IPS-20b (cell line): Measurements from ENCODE around the gene ENGASE.

Source experiments
- H3K27ac ChIP-seq: one replicate; pipeline ENCODE4 v1.5.1; 2013; ENCODE audit warnings: low read length
- H3K27me3 ChIP-seq: 2 replicates; pipeline ENCODE4 v1.6.1; 2013; ENCODE audit warnings: mild to moderate bottlenecking, low read length, inconsistent platforms; ENCODE audit not compliant: insufficient read depth
- H3K36me3 ChIP-seq: 2 replicates; pipeline ENCODE4 v1.6.1; 2013; ENCODE audit warnings: low read depth, mild to moderate bottlenecking, inconsistent platforms, low read length, moderate library complexity; ENCODE audit not compliant: insufficient read depth
- H3K4me1 ChIP-seq: 2 replicates; pipeline ENCODE4 v1.6.1; 2013; ENCODE audit warnings: mild to moderate bottlenecking, control low read depth, inconsistent platforms, low read length, moderate library complexity; ENCODE audit not compliant: insufficient read depth
- H3K4me3 ChIP-seq: 2 replicates; pipeline ENCODE4 v1.5.1; 2013; ENCODE audit warnings: mild to moderate bottlenecking, low read length, inconsistent platforms
- H3K9ac ChIP-seq: 2 replicates; pipeline ENCODE4 v1.6.1; 2013; ENCODE audit warnings: low read depth, mild to moderate bottlenecking, inconsistent platforms, low read length, moderate library complexity
- H3K9me3 ChIP-seq: 2 replicates; pipeline ENCODE4 v1.6.1; 2013; ENCODE audit warnings: mild to moderate bottlenecking, low read depth, low read length, inconsistent platforms; ENCODE audit not compliant: insufficient read depth

Gene ENGASE

GRCh38 chr17:79132271-79133064 is 57.8 kb downstream of the ENGASE start:
- Histone ChIP-seq H3K27me3 (no peaks in the 10 kb centered on the region), H3K9me3 (no peaks in the 10 kb centered on the region), H3K36me3 (no peaks in the 10 kb centered on the region), H3K9ac (no peak overlapping the region), H3K4me3 (no peak overlapping the region), H3K4me1 (no peaks in the 10 kb centered on the region), H3K27ac (no peak overlapping the region)

GRCh38 chr17:79133214-79133613 is 58.6 kb downstream of the ENGASE start:
- H3K9me3 ChIP-seq = no peaks in the 10 kb centered on the region
- H3K9ac ChIP-seq = no peak overlapping the region
- no peaks in the 10 kb centered on the region for H3K4me1 ChIP-seq
- H3K27ac ChIP-seq = no peak overlapping the region
- no peaks in the 10 kb centered on the region for H3K27me3 ChIP-seq
- H3K36me3 ChIP-seq = no peaks in the 10 kb centered on the region
- H3K4me3 ChIP-seq = no peak overlapping the region

GRCh38 chr17:79133985-79134384 is 59.4 kb downstream of the ENGASE start:
- Histone ChIP-seq H3K4me1 (no peaks in the 10 kb centered on the region), H3K27ac (no peak overlapping the region), H3K4me3 (no peak overlapping the region), H3K27me3 (no peaks in the 10 kb centered on the region), H3K36me3 (no peaks in the 10 kb centered on the region), H3K9ac (no peak overlapping the region), H3K9me3 (no peaks in the 10 kb centered on the region)

- H3K36me3 ChIP-seq = no peaks in the 10 kb centered on the region
- no peaks in the 10 kb centered on the region for H3K9me3 ChIP-seq
- no peak overlapping the region for H3K4me3 ChIP-seq
- H3K27me3 ChIP-seq = no peaks in the 10 kb centered on the region
- no peak overlapping the region for H3K27ac ChIP-seq
- no peaks in the 10 kb centered on the region for H3K4me1 ChIP-seq
- no peak overlapping the region for H3K9ac ChIP-seq
These were observed 60.4 kb downstream of the ENGASE start for GRCh38 chr17:79135011-79135410.

GRCh38 chr17:79135628-79136405 is 61.2 kb downstream of the ENGASE start:
- no peak overlapping the region for H3K9ac ChIP-seq
- no peaks in the 10 kb centered on the region for H3K36me3 ChIP-seq
- H3K4me3 ChIP-seq = no peak overlapping the region
- no peak overlapping the region for H3K27ac ChIP-seq
- H3K9me3 ChIP-seq = no peaks in the 10 kb centered on the region
- no peaks in the 10 kb centered on the region for H3K27me3 ChIP-seq
- H3K4me1 ChIP-seq = no peaks in the 10 kb centered on the region
